Tongue (tissue), 2 donors: ENCODE data around the gene KANK2. TPM values are rescaled to one million over a fixed set of nuclear protein-coding genes. Genes with fewer than 3 reads are reported as not detected.
"Not testable (repeated sequence)": the region's sequence is repeated elsewhere in the genome, so short reads cannot be mapped to it uniquely, and the experiment has no call there.

Source experiments
- DNase-seq: peaks from one replicate; pipeline ENCODE4 v3.0.0-alpha.2; 2015
- total RNA-seq: library from RNA; depleted of rRNA; stranded (reverse); fragments of >200 nt; gene quantifications from one replicate; pipeline ENCODE4 v1.2.3, GENCODE V29; 2014

Gene KANK2
- total RNA-seq, 1 donor from 2014 or later = 236 TPM

GRCh38 chr19:11196406-11197287 is 698 bp downstream of the KANK2 start:
- peak; percentile 77 for DNase-seq

GRCh38 chr19:11195681-11196080 is 1.7 kb downstream of the KANK2 start:
- no peak for DNase-seq

GRCh38 chr19:11194656-11195558 is 2.4 kb downstream of the KANK2 start:
- DNase-seq = peak; percentile 88

GRCh38 chr19:11194173-11194572 is 3.2 kb downstream of the KANK2 start:
- DNase-seq = no peak

GRCh38 chr19:11192957-11193939 is 4.1 kb downstream of the KANK2 start:
- no peak for DNase-seq

GRCh38 chr19:11191934-11192333 is 5.4 kb downstream of the KANK2 start:
- no peak for DNase-seq

- DNase-seq = peak; percentile 95
Observed at GRCh38 chr19:11191273-11191755, 6.0 kb downstream of the KANK2 start.

- DNase-seq = no peak
Observed at GRCh38 chr19:11190501-11190900, 6.8 kb downstream of the KANK2 start.

GRCh38 chr19:11187441-11187840 is 9.9 kb downstream of the KANK2 start:
- DNase-seq = no peak

- no peak for DNase-seq
Observed at GRCh38 chr19:11182994-11183393, 14.4 kb downstream of the KANK2 start.

GRCh38 chr19:11181488-11181887 is 15.9 kb downstream of the KANK2 start:
- no peak for DNase-seq

GRCh38 chr19:11180975-11181374 is 16.4 kb downstream of the KANK2 start:
- not testable (repeated sequence) for DNase-seq

- DNase-seq = no peak
Observed at GRCh38 chr19:11180346-11180745, 17.0 kb downstream of the KANK2 start.

- no peak for DNase-seq
Observed at GRCh38 chr19:11179716-11180297, 17.5 kb downstream of the KANK2 start.

GRCh38 chr19:11179145-11179465 is 18.2 kb downstream of the KANK2 start:
- not testable (repeated sequence) for DNase-seq

- DNase-seq = no peak
Observed at GRCh38 chr19:11177592-11177991, 19.8 kb downstream of the KANK2 start.

GRCh38 chr19:11176466-11177193 is 20.7 kb downstream of the KANK2 start:
- no peak for DNase-seq

GRCh38 chr19:11175920-11176319 is 21.4 kb downstream of the KANK2 start:
- DNase-seq = no peak

- no peak for DNase-seq
Observed at GRCh38 chr19:11174336-11174735, 23.0 kb downstream of the KANK2 start.

- DNase-seq = no peak
Observed at GRCh38 chr19:11173516-11174155, 23.7 kb downstream of the KANK2 start.
